GM12875 (cell line): ENCODE results near the gene ITGAX.

Experiments
- H3K4me3 ChIP-seq: one replicate; pipeline ENCODE4 v1.5.1; 2011; ENCODE audit warnings: low read depth, low read length, control low read depth
- TF ChIP-seq, protein P1 (sequence below): IDR thresholded peaks from 2 replicates; pipeline ENCODE4 v1.5.1; 2011; ENCODE audit warnings: low read depth, mild to moderate bottlenecking, control low read depth, inconsistent platforms, low read length, moderate library complexity, borderline replicate concordance; ENCODE audit not compliant: insufficient read depth

The ITGAX gene

GRCh38 chr16:31328322-31329052 lies 26.5 kb upstream of the ITGAX start:
- TF ChIP-seq, protein P1, sequence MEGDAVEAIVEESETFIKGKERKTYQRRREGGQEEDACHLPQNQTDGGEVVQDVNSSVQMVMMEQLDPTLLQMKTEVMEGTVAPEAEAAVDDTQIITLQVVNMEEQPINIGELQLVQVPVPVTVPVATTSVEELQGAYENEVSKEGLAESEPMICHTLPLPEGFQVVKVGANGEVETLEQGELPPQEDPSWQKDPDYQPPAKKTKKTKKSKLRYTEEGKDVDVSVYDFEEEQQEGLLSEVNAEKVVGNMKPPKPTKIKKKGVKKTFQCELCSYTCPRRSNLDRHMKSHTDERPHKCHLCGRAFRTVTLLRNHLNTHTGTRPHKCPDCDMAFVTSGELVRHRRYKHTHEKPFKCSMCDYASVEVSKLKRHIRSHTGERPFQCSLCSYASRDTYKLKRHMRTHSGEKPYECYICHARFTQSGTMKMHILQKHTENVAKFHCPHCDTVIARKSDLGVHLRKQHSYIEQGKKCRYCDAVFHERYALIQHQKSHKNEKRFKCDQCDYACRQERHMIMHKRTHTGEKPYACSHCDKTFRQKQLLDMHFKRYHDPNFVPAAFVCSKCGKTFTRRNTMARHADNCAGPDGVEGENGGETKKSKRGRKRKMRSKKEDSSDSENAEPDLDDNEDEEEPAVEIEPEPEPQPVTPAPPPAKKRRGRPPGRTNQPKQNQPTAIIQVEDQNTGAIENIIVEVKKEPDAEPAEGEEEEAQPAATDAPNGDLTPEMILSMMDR, result no peak
- no peak overlapping the region for H3K4me3 ChIP-seq

DNA sequence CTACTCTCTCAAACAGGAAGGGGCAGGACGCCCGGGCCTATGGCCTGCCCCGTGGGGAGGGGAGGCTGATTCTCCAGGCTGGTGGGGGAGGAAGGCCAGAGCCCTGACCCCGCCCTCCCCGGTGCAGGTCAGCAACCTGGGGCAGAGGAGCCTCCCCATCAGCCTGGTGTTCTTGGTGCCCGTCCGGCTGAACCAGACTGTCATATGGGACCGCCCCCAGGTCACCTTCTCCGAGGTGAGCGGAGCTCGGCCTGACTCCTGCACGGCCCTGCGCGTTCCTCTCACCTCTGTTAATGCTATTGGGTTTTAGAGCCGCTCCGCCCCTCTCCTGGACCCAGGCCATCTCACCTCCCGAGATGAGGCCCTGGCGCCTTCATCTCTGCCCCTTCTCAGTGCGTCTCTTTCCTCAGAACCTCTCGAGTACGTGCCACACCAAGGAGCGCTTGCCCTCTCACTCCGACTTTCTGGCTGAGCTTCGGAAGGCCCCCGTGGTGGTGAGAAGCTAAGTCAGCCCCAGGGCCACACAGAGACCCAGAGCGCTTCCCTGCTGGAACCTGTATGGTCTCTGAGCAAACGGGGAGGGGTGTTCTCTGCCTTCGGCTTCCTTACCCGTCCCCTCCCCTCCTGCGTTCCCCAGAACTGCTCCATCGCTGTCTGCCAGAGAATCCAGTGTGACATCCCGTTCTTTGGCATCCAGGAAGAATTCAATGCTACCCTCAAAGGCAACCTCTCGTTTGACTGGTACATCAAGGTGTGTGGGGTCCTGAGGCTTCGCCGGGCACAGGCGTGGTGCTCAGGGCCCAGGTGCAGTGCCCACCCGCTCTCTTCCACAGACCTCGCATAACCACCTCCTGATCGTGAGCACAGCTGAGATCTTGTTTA lies 25.1 kb upstream of the ITGAX start:
- no peak overlapping the region for H3K4me3 ChIP-seq
- TF ChIP-seq, protein P1, result no peak

DNA sequence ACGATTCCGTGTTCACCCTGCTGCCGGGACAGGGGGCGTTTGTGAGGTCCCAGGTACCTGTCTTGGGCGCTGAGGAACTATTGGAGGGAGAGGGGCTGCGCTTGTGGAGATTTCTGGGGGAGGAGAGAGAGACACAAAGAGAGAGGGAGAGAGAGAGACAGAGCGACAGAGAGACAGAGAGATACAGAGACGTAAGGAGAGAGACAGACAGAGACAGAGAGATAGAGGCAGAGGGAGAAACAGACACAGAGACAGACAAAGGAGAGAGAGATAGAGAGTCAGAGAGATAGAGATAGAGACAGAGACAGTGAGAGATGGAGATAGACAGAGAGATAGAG lies 24.5 kb upstream of the ITGAX start:
- TF ChIP-seq, protein P1, result no peak
- no peak overlapping the region for H3K4me3 ChIP-seq

DNA sequence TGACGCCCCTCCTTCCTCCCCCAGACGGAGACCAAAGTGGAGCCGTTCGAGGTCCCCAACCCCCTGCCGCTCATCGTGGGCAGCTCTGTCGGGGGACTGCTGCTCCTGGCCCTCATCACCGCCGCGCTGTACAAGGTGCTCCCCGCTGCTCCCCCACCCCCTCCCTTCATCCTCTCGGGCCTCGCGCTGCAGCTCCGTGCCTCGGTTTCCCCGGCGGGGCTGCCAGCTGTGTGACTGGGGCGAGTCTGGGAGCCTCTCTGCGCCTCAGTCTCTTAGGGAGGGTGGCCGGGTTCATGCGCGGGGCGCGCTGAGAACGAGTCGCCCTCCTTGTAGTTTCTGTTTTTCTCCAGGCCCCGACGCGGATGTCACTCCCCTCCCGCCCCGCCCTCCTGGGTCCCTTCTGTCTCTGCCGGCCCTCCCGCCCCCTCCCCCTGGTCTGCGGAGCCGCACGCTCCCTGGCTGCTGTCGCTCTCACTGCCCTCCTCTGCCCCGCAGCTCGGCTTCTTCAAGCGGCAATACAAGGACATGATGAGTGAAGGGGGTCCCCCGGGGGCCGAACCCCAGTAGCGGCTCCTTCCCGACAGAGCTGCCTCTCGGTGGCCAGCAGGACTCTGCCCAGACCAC lies 23.7 kb upstream of the ITGAX start:
- TF ChIP-seq, protein P1, result no peak
- peak overlapping the region; percentile 26 for H3K4me3 ChIP-seq

DNA sequence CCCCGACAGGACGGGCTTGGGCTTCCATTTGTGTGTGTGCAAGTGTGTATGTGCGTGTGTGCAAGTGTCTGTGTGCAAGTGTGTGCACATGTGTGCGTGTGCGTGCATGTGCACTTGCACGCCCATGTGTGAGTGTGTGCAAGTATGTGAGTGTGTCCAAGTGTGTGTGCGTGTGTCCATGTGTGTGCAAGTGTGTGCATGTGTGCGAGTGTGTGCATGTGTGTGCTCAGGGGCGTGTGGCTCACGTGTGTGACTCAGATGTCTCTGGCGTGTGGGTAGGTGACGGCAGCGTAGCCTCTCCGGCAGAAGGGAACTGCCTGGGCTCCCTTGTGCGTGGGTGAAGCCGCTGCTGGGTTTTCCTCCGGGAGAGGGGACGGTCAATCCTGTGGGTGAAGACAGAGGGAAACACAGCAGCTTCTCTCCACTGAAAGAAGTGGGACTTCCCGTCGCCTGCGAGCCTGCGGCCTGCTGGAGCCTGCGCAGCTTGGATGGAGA lies 23.1 kb upstream of the ITGAX start:
- no peak overlapping the region for H3K4me3 ChIP-seq
- TF ChIP-seq, protein P1, result no peak

DNA sequence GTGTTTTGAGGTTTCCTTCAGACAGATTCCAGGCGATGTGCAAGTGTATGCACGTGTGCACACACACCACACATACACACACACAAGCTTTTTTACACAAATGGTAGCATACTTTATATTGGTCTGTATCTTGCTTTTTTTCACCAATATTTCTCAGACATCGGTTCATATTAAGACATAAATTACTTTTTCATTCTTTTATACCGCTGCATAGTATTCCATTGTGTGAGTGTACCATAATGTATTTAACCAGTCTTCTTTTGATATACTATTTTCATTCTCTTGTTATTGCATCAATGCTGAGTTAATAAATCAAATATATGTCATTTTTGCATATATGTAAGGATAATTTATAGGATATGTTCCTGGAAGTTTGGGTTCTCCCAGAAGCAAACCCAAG lies 22.4 kb upstream of the ITGAX start:
- no peak overlapping the region for H3K4me3 ChIP-seq
- TF ChIP-seq, protein P1, result no peak
